22Rv1 (cell line): ENCODE measurements around the gene SPTBN2.

Experiments used
- ZFX ChIP-seq: fragments of 450-650 bp; IDR thresholded peaks from 2 replicates; pipeline ENCODE4 v1.6.1; 2017; ENCODE audit warnings: antibody characterized with exemption, borderline replicate concordance
- TF ChIP-seq, protein P1 (sequence below): fragments of 450-650 bp; IDR thresholded peaks from 2 replicates; pipeline ENCODE4 v1.5.1; 2017; ENCODE audit warnings: mild to moderate bottlenecking

DNA sequence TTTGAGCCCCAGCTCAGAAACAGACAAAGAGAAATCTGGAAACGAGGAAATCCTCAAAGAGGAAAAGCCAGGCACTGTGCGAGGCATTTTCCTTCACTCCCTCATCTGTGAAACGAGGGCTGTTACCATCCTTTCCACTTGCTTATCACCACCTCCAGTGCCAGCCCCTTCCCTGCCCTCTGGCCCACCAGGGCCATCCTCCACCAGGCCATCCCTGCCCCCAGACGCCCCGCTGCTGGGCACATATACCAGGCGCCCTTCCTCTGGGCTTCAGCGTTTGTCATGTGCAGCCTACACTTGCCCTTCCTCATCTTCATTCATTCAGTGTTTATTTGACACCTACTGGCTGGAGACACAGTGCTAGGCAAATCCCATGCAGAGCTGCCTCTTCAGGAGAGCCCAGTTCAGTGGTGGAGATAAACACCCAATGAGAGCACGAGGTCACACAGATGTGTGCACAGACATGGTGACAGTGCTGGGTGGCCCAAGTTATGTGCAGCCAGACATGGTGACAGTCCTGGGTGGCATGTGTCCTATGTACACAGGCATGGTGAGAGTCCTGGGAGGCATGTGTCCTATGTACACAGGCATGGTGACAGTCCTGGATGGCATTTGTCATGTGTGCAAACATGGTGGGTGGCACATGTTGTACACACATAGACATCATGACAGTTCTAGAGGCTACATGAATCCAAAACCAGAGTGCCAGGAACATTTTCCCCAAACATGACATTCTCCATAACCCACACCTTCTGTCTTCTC, 9.7 kb downstream of the SPTBN2 start:
- TF ChIP-seq, protein P1, sequence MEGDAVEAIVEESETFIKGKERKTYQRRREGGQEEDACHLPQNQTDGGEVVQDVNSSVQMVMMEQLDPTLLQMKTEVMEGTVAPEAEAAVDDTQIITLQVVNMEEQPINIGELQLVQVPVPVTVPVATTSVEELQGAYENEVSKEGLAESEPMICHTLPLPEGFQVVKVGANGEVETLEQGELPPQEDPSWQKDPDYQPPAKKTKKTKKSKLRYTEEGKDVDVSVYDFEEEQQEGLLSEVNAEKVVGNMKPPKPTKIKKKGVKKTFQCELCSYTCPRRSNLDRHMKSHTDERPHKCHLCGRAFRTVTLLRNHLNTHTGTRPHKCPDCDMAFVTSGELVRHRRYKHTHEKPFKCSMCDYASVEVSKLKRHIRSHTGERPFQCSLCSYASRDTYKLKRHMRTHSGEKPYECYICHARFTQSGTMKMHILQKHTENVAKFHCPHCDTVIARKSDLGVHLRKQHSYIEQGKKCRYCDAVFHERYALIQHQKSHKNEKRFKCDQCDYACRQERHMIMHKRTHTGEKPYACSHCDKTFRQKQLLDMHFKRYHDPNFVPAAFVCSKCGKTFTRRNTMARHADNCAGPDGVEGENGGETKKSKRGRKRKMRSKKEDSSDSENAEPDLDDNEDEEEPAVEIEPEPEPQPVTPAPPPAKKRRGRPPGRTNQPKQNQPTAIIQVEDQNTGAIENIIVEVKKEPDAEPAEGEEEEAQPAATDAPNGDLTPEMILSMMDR = no peak
- TF ChIP-seq ZFX = no peak
